ENCODE measurements around the gene HOXD13.
A peak's percentile ranks its signal among the peaks of the same experiment; 100 is the strongest.

HOXD13 gene

GRCh38 chr2:176081376-176081836, 11.1 kb upstream of the HOXD13 start:
- DNase-seq: no peak

DNA sequence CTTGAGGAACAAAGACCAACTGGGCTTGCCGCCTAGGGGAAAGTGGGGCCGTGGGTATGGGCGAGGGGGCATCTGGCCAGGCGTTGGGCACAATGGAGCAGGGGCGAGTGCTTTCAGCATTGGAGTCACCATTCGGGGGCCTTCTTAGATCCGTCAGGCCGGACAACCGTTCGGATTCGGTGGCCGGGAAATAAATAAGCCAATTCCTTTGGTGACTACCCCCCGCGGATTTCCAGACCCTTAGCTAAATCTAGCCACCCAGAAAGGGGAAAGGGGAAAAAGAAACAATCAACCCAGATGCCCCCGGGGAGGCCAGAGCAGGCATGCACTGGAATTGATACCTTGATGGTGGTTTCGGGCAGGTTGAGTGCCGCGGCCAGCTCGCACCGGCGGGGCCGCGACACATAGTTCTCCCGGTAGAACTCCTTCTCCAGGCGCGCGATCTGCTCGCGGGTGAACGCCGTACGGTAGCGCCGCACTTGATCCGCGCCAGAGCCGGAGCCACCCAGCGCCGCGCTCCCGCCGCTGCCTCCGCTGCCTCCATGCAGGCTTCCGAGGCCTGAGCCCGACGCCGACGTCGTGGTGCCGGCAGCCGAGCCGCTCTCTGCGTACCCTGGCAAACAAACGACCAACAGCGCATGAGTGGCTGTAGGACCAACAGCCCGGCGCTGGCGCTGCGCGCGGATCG, 10.5 kb upstream of the HOXD13 start:
- DNase-seq: no peak

GRCh38 chr2:176082525-176082823, 10.0 kb upstream of the HOXD13 start:
- DNase-seq: no peak

DNA sequence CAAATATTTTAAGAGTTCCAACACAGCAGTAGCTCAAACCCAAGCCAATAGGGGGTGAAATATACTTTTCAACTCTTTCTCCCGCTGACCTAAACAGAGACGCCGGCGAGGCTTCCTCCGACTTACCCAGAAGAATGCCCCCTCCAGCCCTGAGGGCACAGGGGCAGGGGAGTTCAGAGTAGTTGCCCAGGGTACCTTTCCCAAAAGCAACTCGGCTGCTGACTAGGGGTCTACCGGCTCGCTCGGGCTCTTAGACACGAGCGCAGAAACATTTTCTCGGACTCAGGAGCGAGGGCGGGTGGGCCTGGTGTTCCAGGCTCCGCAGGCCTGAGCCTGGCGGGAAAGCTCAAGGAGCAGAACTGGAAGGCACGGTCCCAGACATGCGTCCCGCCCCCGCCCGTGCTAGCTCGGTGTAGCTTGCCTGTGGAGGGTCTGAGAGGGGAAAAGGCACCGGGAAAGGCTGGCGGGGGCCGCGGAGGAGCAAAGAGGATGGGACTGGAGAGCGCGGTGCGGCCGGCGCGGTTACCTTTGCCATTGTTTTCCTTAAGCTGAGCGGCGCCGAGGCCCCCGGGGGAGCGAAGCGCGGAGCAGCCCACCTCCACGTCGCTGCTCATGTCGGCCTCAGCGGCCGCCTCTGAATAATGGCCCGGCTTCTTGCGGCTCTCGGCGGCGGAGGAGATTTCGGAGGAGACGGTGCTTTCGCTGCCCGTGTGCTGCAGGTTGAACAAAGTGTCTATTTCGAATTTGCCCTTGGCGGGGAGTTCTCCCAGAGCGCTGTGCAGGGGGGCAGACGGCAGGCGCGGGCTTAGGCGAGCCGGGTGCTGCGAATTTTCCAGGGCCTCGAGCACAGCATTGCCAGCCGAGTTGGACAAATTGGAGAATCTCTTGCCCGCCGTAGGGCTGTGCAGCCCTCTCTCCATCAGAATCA, 9.4 kb upstream of the HOXD13 start:
- no peak for DNase-seq

- DNase-seq: no peak
These were observed 8.7 kb upstream of the HOXD13 start, which contains the start of gene EVX2 for GRCh38 chr2:176083796-176084261. Gene EVX2 (minus strand): TSS chr2:176083962. CDS start chr2:176083776, 186 bp downstream.

DNA sequence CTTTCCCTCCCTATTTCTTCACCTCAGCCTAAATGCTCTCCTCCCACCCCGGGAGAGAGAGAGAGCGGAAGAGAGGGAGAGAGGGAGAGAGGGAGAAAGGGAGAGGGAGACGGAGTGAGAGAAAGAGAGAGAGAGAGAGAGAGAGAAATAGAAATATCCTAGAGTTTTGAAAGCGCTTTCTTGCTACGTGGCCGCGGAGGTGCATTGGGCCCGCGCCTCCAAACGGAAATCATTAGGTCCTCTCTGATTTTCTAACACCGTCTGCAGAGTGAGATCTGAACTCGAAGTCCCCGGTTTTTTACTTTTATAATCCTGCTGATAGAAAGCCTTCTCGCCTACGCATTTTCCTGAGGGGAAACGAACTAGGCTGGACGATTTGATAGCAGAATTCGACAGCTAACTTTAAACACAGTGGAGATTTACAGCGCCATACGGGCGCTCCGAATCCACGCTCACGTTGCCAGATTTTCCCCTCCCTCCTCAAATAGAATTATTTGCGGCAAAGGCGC, 7.9 kb upstream of the HOXD13 start:
- DNase-seq: no peak

DNA sequence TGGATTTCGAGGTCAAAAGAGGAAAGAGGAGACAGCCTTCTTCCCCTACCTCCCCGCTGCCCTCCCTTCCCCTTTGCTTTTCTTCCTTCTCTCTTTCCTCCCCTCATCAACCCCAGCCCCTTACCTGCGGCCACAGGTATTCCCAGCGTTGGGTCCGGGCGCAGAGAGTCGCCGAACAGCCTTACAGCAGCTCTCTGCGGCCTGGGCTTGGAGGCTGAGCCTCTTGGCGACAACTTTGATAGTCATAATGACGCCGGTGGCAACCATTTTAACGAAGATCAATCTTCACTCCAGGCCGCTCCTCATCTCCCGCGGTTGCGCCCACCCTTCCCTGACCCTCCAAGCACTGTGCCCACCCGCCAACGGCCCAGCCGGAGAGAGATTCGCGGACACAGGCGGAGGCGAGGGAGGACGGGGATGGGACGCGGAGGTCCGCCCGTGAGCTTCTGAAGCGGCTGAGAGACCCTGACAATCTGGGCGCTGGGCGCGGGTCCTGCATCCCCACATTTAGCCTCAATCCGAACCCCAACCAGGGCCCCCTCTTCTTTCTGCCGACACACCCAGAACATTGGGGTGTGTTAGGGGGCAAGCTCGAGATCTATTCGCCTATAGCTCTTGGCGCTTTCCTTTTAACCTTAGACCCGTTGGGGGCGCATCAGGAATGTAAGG, 7.3 kb upstream of the HOXD13 start:
- DNase-seq: no peak

DNA sequence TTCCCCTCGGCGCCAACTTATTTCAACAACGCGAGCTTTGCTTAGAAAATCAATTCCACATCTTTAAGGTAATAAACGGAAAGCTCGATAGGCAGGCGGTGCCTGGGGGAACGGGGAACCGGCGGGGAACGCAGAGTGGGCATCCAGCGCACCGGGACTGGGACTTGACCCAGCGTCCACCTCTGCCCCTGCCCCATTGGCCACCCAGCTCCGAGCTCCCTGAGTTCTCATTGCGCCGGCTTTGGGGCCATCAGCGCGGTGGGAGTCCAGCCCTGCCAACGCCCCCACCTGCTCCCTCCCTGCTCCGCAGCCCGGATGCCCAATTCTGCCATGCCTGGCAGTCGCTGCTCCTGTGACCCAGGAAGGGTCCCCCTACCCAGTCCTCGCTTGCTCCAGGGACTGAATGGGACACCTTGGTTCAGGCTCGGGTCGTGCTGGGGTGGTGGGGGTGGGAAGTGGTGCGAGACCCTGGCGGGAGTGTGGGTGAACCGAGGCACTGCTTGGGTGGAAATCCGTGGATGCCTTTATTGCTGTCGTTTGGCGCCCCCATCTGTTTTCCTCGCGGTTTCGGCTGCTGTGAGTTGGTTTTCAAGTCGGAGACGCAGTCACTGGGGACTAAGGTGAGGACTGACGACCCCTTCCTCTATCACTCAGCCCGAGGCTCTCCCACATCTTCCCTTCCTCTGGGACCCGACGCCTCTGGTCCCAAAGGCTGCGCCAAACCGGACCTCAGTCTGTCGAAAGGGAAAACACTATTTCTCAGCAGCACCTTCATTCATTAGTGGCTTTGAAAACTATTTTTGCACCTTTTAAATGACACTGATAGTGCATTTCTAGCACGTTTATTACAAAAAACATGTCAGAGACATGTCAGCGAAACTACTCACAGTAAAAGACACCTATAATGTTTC, 6.4 kb upstream of the HOXD13 start:
- DNase-seq: no peak

DNA sequence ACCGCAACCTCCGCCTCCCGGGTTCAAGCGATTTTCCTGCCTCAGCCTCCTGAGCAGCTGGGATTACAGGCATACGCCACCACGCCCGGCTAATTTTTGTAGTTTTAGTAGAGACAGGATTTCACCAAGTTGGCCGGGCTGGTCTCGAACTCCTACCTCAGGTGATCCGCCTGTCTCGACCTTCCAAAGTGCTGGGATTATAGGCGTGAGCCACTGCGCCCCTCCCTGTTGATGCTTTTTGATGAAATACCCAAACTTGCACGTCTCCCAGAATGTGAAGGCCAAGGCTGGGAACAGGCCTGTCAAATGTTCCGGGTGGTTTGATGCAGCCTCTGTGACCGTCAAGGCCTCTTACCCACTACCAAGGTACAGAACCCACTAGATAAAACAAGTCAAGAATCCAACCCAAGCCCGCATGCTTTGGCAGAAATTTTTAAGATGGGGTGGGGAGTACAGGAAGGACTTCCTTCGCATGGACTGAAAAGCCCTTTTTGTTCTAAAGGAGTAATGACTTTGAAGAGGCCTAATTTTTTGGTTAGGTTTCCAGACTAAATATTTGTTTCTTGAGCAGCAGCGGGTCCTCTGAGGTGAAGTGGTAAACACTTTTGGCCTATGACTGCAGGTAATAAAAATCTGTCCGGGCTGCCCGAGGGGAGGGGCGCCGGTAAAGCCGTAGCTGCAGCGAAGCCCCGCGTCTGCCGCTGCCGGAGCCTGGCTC, 5.0 kb upstream of the HOXD13 start:
- no peak for DNase-seq

- peak; percentile 45 for DNase-seq
These were observed 4.2 kb upstream of the HOXD13 start for GRCh38 chr2:176088048-176088936.

GRCh38 chr2:176088937-176089842, 3.3 kb upstream of the HOXD13 start:
- DNase-seq: no peak

GRCh38 chr2:176089843-176090395, 2.6 kb upstream of the HOXD13 start:
- DNase-seq: no peak

- DNase-seq: no peak
These were observed 1.7 kb upstream of the HOXD13 start for GRCh38 chr2:176090862-176091261.

DNA sequence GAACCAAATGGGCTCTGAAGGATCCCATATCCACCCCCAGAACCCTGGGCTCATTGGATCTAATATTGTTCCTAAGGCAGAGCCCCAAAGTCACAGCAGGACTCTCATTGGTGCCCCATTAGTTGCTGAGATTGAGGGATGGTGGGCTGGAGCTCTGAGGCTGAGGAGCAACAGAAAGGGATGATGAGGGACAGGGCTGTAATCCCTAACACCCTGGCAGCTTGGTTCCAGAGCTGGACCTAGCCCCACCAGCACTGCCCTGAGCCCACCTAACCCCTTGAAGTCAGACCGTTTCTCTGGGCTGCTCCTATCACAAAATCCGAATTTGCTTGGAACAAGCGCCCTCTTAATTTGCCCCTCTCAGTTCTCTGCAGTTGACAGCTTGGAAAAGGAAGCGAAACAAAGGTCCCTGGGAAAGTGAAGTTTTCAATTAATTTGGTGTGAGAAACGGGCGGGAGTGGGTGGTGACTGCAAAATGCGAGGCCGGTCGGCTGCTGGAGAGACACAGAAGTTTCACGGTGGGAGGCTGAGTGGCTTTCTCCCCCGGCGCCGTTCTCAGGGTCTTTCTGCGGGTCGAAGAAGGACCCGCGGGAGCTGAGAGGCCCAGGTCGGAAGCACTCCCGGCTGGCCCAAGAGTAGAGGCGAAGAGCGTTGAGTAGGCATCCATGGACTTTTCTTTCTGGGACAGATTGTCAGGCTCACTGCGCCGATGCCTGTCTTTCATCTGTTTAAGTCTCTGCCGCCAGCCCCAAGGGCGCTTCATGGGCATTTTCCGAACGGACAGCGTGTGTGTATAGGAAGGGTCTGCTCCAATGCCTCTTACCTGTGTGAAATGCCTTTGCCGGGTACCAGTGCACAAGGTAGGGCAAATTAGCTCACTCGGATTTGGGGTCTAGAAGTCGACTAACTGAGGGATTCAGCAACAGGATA, 927 bp upstream of the HOXD13 start:
- DNase-seq: no peak

GRCh38 chr2:176093145-176093897, 800 bp downstream of the HOXD13 start:
- no peak for DNase-seq

DNA sequence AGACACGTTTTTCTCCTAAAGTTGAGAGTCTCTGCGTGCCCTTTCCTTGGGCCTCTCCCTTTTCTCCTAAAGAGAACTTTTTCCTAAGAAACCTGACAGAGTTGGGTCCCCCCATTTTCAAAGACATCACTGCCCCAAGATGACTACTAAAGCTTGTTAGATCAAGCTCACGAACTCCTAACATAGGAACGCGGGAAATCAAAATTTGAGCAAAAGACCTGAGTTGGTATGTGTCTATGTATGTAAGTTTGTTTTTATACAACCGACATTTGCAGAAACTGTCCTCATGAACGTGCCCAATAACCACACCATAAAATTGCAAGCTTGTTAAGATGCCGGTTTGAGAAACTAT, 1.4 kb downstream of the HOXD13 start:
- no peak for DNase-seq

GRCh38 chr2:176094349-176094748, 1.8 kb downstream of the HOXD13 start:
- DNase-seq: no peak

Measured in fibroblast of skin of abdomen (primary cell).